IPS-18a (cell line): ENCODE data around the gene GNPTAB.
"Not testable (repeated sequence)": the region's sequence is repeated elsewhere in the genome, so short reads cannot be mapped to it uniquely, and the experiment has no call there.

Experiments used
- H3K27ac ChIP-seq: one replicate; pipeline ENCODE4 v1.5.1; 2013; ENCODE audit warnings: low read length
- H3K27me3 ChIP-seq: one replicate; pipeline ENCODE4 v1.6.1; 2013; ENCODE audit warnings: mild to moderate bottlenecking, low read length; ENCODE audit not compliant: control insufficient read depth, insufficient read depth
- H3K36me3 ChIP-seq: one replicate; pipeline ENCODE4 v1.6.1; 2013; ENCODE audit warnings: low read depth, low read length; ENCODE audit not compliant: control insufficient read depth
- H3K4me1 ChIP-seq: one replicate; pipeline ENCODE4 v1.6.1; 2013; ENCODE audit warnings: low read depth, low read length; ENCODE audit not compliant: control insufficient read depth
- H3K4me3 ChIP-seq: one replicate; pipeline ENCODE4 v1.5.1; 2013; ENCODE audit warnings: low read length
- H3K9ac ChIP-seq: one replicate; pipeline ENCODE4 v1.6.1; 2013; ENCODE audit warnings: mild to moderate bottlenecking, low read length, moderate library complexity
- H3K9me3 ChIP-seq: one replicate; pipeline ENCODE4 v1.6.1; 2013; ENCODE audit warnings: low read depth, low read length; ENCODE audit not compliant: control insufficient read depth

GNPTAB gene

GRCh38 chr12:101830367-101831325 lies at the start of gene GNPTAB:
GNPTAB (minus strand) TSS chr12:101830959; CDS start chr12:101830675, 284 bp downstream.
- Histone ChIP-seq H3K4me3 (peak within 1 kb of the TSS; percentile 87), H3K4me1 (peaks cover 14% of the 10 kb centered on the region), H3K9me3 (no peaks in the 10 kb centered on the region), H3K27ac (no peak within 1 kb of the TSS), H3K9ac (peak within 1 kb of the TSS; percentile 65), H3K27me3 (no peaks in the 10 kb centered on the region), H3K36me3 (no peaks in the 10 kb centered on the region)

DNA sequence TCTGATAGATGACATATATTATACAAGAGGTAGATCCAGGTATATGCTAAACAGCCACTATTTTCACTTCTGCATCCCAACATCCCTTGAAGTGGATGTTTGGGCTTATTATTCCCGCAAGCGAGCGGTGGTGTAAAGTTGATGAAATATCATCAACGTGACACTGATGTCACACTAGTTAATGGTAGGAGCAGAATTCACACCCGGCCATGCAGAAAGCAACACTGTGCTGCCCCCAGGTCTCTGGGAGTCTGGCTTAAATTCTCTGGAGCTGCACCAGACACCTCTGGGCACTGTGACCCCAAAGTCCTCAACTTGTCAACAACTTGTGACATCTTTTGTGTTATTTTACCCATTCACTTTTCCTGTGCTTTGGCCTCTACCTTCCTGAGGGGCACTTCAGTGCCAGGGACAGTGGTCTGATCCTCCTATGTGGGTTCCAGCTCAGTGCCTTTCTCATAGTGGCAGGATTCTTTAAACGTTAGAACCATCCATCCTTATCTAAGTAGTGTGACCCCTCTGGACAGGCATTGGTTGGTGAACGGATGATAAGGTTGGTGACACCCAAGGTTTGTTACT lies 47.6 kb upstream of the GNPTAB start:
- no peaks in the 10 kb centered on the region for H3K9me3 ChIP-seq
- no peak overlapping the region for H3K27ac ChIP-seq
- H3K9ac ChIP-seq = no peak overlapping the region
- peak overlapping the region; percentile 72 for H3K4me3 ChIP-seq
- no peaks in the 10 kb centered on the region for H3K36me3 ChIP-seq
- peaks cover 26% of the 10 kb centered on the region for H3K27me3 ChIP-seq
- peaks cover 3% of the 10 kb centered on the region for H3K4me1 ChIP-seq

GRCh38 chr12:101877806-101878242 lies 47.1 kb upstream of the GNPTAB start:
- Histone ChIP-seq H3K9me3 (no peaks in the 10 kb centered on the region), H3K4me1 (peaks cover 3% of the 10 kb centered on the region), H3K27ac (no peak overlapping the region), H3K36me3 (no peaks in the 10 kb centered on the region), H3K4me3 (peak overlapping the region; percentile 72), H3K9ac (no peak overlapping the region), H3K27me3 (peaks cover 26% of the 10 kb centered on the region)

DNA sequence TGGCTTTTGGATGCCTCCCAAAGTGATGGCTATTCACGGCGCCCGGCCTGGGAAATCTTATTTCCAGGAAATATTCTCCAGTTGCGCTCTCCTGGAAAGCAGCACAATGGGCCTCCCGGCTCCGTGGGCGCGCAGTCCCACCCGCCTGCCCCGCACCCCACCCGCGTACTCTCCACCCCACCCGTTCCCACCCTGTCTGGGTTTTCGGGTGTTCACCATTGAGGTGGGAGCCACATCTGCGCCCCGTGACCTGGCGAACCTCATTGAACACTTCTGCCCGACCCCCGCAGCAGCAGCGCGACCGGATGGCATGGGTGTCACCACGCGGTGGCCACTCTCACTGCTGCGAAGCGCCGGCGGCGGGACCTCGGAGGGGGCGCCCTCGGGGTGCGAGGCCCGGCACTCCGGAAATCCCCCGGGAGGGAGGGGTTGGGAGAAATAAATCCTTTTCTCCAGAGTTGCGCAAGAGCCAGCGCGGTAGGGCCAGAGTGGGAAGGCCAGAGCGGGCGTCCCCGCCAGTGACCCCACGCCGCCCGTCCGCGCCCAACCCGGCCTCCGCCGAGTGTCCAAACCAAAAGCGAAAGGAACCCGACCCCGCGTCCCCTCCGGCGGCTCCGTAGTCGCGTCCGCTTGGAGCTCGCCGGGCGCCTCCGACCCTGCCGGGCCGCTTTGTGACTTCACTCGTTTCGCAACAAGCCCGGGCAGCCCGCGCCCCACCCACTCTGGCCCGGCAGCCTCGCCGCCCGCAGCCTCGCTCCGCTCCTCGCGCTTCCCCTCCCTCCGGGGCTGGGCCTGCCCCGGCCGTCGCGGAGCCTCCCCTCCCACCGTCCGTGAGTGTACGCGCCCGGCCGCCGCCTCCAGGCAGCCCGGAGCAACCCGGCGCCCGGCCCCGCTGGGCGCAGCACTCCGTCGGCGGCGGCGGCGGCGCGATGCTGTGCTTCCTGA lies 46.4 kb upstream of the GNPTAB start, which contains the start of gene DRAM1:
DRAM1 (plus strand) TSS at position 720 of the 945 bp plus-strand sequence; CDS start at position 930, 210 bp downstream.
- peaks cover 3% of the 10 kb centered on the region for H3K4me1 ChIP-seq
- H3K36me3 ChIP-seq = no peaks in the 10 kb centered on the region
- H3K27ac ChIP-seq = no peak within 1 kb of the TSS
- H3K9me3 ChIP-seq = no peaks in the 10 kb centered on the region
- H3K4me3 ChIP-seq = peak within 1 kb of the TSS; percentile 72
- H3K27me3 ChIP-seq = peaks cover 26% of the 10 kb centered on the region
- H3K9ac ChIP-seq = peak within 1 kb of the TSS; percentile 70

DNA sequence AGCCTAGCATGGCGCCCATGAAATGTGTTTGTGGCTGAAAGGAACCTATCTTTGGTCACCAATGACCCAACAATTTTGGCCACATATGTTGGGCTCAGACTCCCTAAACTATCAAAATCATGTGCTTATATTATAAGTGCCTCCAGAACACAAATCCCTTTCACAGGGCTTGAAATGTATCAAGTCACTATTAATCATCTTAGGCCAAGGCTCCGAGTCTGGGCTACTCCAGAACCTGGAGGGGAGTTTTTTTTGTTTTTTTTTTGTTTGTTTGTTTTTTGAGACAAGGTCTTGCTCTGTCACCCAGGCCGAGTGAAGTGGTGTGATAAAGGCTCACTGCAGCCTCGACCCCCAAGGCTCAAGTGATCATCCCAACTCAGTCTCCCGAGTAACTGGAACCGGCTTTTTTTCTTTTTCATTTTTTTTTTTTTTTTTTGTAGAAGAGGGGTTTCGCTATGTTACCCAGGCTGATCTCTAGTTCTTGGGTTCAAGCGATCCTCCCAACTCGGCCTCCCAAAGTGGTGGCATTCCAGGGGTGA lies 45.6 kb upstream of the GNPTAB start:
- no peaks in the 10 kb centered on the region for H3K36me3 ChIP-seq
- H3K4me3 ChIP-seq = no peak overlapping the region
- H3K4me1 ChIP-seq = peaks cover 3% of the 10 kb centered on the region
- peak overlapping the region; percentile 70 for H3K9ac ChIP-seq
- H3K9me3 ChIP-seq = no peaks in the 10 kb centered on the region
- no peak overlapping the region for H3K27ac ChIP-seq
- H3K27me3 ChIP-seq = peaks cover 26% of the 10 kb centered on the region

GRCh38 chr12:101875162-101875561 lies 44.4 kb upstream of the GNPTAB start:
- H3K4me3 ChIP-seq = no peak overlapping the region

GRCh38 chr12:101870925-101871324 lies 40.2 kb upstream of the GNPTAB start:
- Histone ChIP-seq H3K4me3 (no peak overlapping the region), H3K9ac (no peak overlapping the region), H3K36me3 (no peaks in the 10 kb centered on the region), H3K9me3 (no peaks in the 10 kb centered on the region), H3K27me3 (no peaks in the 10 kb centered on the region), H3K27ac (no peak overlapping the region), H3K4me1 (no peaks in the 10 kb centered on the region)

More at GRCh38 chr12:101875162-101875561, 44.4 kb upstream of the GNPTAB start:
- H3K27ac ChIP-seq = no peak overlapping the region
- H3K4me1 ChIP-seq = peaks cover 3% of the 10 kb centered on the region
- no peaks in the 10 kb centered on the region for H3K9me3 ChIP-seq
- H3K27me3 ChIP-seq = peaks cover 26% of the 10 kb centered on the region
- no peaks in the 10 kb centered on the region for H3K36me3 ChIP-seq
- H3K9ac ChIP-seq = no peak overlapping the region

- H3K4me1 ChIP-seq, H3K9me3 ChIP-seq, H3K9ac ChIP-seq, H3K4me3 ChIP-seq, H3K27ac ChIP-seq, H3K27me3 ChIP-seq, H3K36me3 ChIP-seq: not testable (repeated sequence)
Measured at GRCh38 chr12:101867619-101868018, 36.9 kb upstream of the GNPTAB start.

- Histone ChIP-seq H3K9ac (no peak overlapping the region), H3K4me3 (no peak overlapping the region), H3K9me3 (no peaks in the 10 kb centered on the region), H3K27me3 (no peaks in the 10 kb centered on the region), H3K4me1 (no peaks in the 10 kb centered on the region), H3K36me3 (no peaks in the 10 kb centered on the region), H3K27ac (no peak overlapping the region)
Measured at GRCh38 chr12:101866615-101867373, 36.0 kb upstream of the GNPTAB start.

GRCh38 chr12:101863981-101864380 lies 33.2 kb upstream of the GNPTAB start:
- Histone ChIP-seq H3K9me3 (no peaks in the 10 kb centered on the region), H3K4me3 (no peak overlapping the region), H3K27me3 (no peaks in the 10 kb centered on the region), H3K9ac (no peak overlapping the region), H3K4me1 (no peaks in the 10 kb centered on the region), H3K36me3 (no peaks in the 10 kb centered on the region), H3K27ac (no peak overlapping the region)
